GM12865 (cell line): ENCODE results near the gene SAXO2.
"Not testable (repeated sequence)": the region's sequence is repeated elsewhere in the genome, so short reads cannot be mapped to it uniquely, and the experiment has no call there.

ENCODE experiments used
- DNase-seq: peaks from one replicate; pipeline ENCODE4 v3.0.0; 2010; ENCODE audit warnings: low read depth
- H3K4me3 ChIP-seq: 2 replicates; pipeline ENCODE4 v1.5.1; 2011; ENCODE audit warnings: mild to moderate bottlenecking, low read depth, low read length, control low read depth
- TF ChIP-seq, protein P1 (sequence below): IDR thresholded peaks from 2 replicates; pipeline ENCODE4 v1.5.1; 2011; ENCODE audit warnings: low read length, control low read depth, low read depth, inconsistent platforms; ENCODE audit not compliant: insufficient read depth; ENCODE audit errors: missing control alignments

SAXO2 gene

DNA sequence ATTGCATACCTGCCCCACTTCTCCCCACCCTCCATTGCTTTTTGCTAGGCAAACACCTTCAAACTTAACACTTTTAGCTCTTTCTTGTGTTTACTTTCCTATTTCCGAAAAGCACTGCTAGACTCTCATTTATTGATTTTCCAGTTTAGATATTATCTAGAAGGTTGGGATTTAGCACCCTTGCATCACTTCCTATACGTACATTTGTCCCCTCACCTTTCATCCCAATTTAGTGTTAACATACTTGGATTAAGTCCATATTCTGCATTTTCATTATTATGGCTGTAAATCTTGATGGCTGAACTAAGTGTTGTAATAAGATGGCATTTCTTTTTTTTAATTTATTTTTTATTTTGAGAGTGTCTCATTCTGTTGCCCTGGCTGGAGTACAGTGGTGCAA is 47.2 kb downstream of the SAXO2 start:
- DNase-seq, result no peak
- TF ChIP-seq, protein P1, sequence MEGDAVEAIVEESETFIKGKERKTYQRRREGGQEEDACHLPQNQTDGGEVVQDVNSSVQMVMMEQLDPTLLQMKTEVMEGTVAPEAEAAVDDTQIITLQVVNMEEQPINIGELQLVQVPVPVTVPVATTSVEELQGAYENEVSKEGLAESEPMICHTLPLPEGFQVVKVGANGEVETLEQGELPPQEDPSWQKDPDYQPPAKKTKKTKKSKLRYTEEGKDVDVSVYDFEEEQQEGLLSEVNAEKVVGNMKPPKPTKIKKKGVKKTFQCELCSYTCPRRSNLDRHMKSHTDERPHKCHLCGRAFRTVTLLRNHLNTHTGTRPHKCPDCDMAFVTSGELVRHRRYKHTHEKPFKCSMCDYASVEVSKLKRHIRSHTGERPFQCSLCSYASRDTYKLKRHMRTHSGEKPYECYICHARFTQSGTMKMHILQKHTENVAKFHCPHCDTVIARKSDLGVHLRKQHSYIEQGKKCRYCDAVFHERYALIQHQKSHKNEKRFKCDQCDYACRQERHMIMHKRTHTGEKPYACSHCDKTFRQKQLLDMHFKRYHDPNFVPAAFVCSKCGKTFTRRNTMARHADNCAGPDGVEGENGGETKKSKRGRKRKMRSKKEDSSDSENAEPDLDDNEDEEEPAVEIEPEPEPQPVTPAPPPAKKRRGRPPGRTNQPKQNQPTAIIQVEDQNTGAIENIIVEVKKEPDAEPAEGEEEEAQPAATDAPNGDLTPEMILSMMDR, result no peak
- H3K4me3 ChIP-seq, result no peak overlapping the region

DNA sequence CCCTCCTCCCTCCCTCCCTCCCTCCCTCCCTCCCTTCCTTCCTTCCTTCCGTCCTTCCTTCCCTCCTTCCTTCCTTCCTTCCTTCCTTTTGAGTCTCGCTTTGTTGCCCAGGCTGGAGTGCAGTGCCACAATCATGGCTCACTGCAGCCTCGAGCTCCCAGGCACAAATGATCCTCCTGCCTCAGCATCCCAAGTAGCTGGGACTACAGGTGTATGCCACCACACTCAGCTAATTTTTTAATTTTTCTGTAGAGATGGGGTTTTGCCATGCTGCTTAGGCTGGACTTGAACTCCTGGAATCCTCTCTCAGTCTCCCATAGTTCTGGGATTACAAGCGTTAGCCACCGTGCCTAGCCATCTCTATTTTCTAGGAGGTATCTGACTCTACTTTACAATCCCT is 48.7 kb downstream of the SAXO2 start:
- H3K4me3 ChIP-seq, DNase-seq: not testable (repeated sequence)

DNA sequence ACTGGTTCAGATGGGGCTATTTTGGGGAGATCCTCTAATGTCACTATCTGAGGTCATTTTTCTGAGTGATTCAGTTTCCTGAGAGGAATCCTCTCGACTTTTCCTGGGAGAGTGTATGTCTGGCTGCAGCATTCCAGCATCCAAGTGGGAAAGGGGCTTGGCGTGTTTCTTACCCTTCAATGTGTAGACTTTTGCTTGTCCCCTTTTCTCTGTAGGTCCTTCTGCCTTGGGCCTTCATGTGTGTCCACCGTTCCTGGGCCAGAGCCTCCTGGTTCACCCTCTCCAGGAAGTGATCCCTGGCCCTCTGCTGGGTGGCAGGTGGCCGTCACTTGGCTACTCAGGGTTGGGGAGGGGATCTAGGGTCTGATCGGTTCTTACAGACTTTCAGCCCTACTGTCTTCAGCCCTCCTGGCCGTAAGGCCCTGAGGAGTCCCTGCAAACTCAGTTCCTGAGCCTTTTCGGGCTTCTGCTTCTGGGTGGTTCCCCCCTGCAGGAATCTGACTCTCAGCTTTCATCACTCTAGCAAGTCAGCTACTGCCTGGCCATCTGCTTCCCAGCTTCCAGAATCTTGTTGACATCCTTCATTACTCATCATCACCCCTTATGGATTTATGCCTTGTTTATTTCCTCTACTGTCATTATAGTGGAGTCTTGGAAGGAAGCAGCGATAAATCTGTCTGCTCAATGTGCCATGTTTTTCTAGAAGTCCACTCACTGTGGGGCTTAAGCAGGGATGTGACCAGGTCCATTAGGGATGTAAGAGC is 50.1 kb downstream of the SAXO2 start:
- TF ChIP-seq, protein P1, result no peak
- no peak overlapping the region for H3K4me3 ChIP-seq
- no peak for DNase-seq

DNA sequence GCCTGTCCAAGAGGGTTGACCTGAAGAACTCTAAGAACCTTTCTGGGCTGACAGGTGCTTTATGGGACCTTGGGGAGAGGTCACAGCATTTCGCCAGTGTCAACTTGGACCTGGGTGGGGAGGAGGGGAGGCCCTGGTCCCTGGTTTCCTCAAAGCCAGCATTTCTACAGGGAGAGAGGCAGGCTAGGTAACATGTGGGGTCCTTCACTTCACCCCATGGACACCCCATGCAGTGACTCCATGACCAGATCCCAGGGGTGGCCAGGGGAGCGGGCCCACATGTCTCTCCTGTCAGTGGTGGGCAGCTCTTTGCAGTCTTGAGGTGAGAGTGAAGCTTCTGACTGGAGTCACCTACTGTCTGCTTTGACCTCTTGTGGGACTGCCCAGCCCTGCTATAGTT is 50.8 kb downstream of the SAXO2 start:
- TF ChIP-seq, protein P1, result no peak
- DNase-seq, result no peak
- H3K4me3 ChIP-seq, result no peak overlapping the region

DNA sequence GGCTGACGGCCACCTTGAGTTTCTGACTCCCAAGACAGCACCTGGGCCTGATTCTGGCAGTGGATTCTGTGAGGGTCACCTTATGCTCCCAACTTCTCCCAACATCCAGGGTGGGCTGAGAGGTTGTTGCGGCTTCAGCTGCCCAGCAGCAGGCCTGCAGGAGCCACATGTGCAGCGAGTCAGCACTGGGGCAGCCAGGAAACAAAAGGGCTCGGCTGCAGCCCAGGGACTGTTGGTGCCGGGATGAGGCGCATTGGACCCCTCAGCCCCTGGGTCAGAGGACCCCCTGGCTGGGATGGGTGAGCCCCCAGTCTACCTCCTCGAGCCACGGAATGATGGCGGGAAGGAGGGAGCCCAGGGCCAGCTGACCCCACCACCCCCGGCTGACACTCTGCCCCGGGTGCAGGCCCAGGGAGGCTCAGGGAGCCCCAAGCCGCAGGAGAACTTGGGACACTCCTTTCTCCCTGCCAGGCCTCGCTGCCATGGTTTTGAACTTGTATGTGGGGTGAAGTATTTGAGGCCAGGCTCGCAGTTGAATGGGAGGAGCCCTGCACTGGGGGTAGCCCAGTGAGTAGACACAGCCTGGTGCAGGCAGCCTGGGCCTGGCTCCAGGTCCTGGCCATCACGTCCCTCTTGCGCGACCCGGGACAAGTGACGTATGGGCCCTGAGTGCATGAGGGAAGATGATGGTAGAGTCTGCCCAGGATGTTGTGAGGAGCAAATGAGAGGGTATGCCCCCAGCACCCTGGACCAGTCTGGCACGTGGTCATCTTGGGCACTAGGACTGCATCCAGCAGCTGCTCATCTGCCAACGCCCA is 51.5 kb downstream of the SAXO2 start:
- H3K4me3 ChIP-seq, DNase-seq: not testable (repeated sequence)

DNA sequence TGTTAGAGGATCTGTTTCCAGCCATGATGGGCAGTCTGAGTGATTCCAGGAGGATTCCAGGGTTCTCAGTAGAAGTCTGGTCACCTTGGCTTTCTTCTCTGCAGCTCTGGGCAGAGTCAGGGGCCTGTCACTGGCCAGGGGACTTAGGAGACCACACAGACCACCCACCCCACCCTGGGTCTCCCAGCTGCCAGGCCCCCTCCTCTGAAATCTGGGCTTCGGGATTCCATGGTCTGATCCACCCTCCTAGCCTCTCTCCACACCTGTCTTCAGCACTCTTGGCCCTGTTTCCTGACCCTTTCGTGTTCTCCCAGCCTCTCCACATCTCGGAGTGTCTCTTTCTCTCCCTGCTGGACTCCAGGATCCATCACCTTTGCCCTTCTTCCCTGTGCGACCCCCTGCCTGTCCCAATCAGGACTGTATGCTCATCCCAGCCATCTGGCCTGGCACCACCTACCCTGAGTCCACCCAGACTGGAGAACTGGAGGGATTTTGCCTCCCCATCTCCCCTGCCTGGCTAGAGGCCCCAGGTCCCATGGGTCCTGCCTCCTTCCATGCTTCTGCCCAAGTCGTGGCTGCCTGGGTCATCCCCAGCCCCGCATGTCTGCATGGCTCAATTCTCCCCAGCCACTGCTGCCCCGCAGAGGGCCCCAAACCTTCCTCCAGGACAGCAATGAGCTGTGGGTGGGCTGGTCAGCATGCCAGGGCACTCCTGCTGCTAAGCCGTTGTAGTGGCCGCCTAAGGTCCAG is 52.3 kb downstream of the SAXO2 start:
- no peak for DNase-seq
- no peak overlapping the region for H3K4me3 ChIP-seq
- TF ChIP-seq, protein P1, result no peak

DNA sequence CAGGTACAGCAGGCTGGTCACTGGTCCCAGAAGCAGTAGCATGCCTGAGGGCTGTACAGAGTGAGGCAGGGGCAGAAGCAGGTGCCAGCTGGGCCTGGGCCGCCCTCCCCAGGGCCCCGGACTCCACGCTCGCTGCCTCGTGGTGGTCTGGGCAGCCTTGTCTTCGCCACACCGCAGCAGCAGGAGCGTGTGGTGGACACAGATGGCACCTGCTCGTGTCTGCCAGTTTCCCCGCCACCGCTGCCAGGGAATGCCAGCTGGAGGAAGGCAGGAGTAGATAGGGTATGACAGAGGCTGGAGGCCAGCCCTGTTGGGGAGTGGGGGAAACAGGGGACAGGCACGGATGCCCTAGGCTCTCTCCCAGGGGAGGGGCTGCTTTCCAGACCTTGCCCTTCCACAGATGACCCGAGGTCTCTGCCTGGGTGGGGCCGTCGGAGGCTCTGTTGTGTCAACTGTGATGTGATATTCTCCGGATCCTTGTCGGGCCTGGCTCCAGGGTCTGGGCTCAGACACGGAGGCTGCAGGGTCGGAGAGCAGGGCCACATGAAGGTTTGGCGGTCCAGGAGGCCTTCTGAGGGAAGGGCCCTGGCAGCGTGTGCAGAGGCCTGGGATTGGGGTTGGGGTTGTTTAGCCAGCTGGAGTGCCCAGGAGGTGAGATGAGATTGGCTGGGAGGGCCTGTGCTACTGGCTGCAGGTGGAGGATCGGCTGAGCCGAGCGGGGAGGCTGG is 53.1 kb downstream of the SAXO2 start:
- DNase-seq, result no peak
- TF ChIP-seq, protein P1, result no peak
- H3K4me3 ChIP-seq, result no peak overlapping the region

DNA sequence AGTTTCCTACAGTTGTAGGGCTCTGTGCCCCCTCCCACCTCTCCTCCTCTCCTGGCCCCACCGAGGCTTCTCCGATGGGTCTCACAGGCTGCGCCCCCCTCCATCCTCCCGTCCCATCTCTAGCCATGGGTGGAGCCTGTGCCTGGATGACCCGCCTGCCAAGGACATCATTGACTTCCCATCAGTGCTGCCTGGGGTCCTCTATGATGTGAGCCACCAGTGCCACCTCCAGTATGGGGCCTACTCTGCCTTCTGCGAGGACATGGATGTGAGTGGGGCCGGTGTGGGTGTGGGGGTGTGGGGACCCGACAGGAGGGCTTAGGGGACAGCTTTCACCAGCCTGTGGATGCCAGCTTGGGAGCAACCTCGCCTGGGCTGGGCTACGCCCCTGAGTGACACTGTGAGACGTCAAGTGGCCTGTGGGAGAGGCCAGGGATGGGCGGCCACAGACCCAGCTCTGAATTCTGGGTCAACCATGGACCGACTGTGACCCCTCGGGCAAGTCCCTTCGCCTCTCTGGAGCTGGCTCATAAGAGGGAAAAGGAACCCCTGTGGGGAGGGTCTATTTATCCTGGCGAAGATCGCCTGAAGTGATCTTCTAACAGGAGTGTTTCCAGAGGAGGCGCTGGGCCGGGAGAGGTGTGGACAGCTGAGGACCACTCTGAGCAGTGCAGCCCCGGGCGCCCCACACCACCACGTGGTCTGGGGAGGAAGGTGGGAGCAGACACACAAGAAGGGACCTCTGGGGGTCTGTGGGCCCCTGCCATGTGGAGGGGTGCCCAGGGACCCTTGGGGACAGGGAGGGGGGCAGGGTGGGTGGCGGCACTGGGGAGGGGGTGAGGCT is 53.9 kb downstream of the SAXO2 start:
- DNase-seq, result not testable (repeated sequence)

More for the DNA sequence above, 53.9 kb downstream of the SAXO2 start:
- H3K4me3 ChIP-seq, result not testable (repeated sequence)
